ENCODE data around the gene ZSWIM1.

The ZSWIM1 gene

GRCh38 chr20:45917790-45918141 lies 36.7 kb downstream of the ZSWIM1 start:
- TF ChIP-seq CTCF (IDR thresholded peaks at IDR 0.05; ENCODE audit: poor library complexity, severe bottlenecking), result no peak
- Histone ChIP-seq H3K4me3 (ENCODE audit: severe bottlenecking) (no peak overlapping the region), H3K27me3 (ENCODE audit: insufficient read depth, poor library complexity, severe bottlenecking) (no peaks in the 10 kb centered on the region), H3K27ac (ENCODE audit: poor library complexity, severe bottlenecking) (no peak overlapping the region), H3K4me1 (ENCODE audit: insufficient read depth, poor library complexity, severe bottlenecking) (no peaks in the 10 kb centered on the region), H3K36me3 (ENCODE audit: low read depth) (no peaks in the 10 kb centered on the region), H3K9me3 (ENCODE audit: severe bottlenecking) (no peaks in the 10 kb centered on the region)
- no peak for ATAC-seq (ENCODE audit: low read depth)
- DNase-seq (ENCODE audit: low spot score), result no peak

GRCh38 chr20:45918182-45918737 lies 37.2 kb downstream of the ZSWIM1 start:
- Histone ChIP-seq H3K27ac (ENCODE audit: poor library complexity, severe bottlenecking) (no peak overlapping the region), H3K9me3 (ENCODE audit: severe bottlenecking) (no peaks in the 10 kb centered on the region), H3K27me3 (ENCODE audit: insufficient read depth, poor library complexity, severe bottlenecking) (no peaks in the 10 kb centered on the region), H3K36me3 (ENCODE audit: low read depth) (no peaks in the 10 kb centered on the region), H3K4me1 (ENCODE audit: insufficient read depth, poor library complexity, severe bottlenecking) (no peaks in the 10 kb centered on the region), H3K4me3 (ENCODE audit: severe bottlenecking) (no peak overlapping the region)
- ATAC-seq (ENCODE audit: low read depth) (no peak), DNase-seq (ENCODE audit: low spot score) (no peak)
- TF ChIP-seq CTCF (IDR thresholded peaks at IDR 0.05; ENCODE audit: poor library complexity, severe bottlenecking), result no peak

GRCh38 chr20:45918779-45919537 lies 37.9 kb downstream of the ZSWIM1 start:
- Histone ChIP-seq H3K27ac (ENCODE audit: poor library complexity, severe bottlenecking) (no peak overlapping the region), H3K36me3 (ENCODE audit: low read depth) (no peaks in the 10 kb centered on the region), H3K4me1 (ENCODE audit: insufficient read depth, poor library complexity, severe bottlenecking) (no peaks in the 10 kb centered on the region), H3K27me3 (ENCODE audit: insufficient read depth, poor library complexity, severe bottlenecking) (no peaks in the 10 kb centered on the region), H3K9me3 (ENCODE audit: severe bottlenecking) (no peaks in the 10 kb centered on the region), H3K4me3 (ENCODE audit: severe bottlenecking) (no peak overlapping the region)
- DNase-seq (ENCODE audit: low spot score) (no peak), ATAC-seq (ENCODE audit: low read depth) (no peak)
- no peak for TF ChIP-seq CTCF (IDR thresholded peaks at IDR 0.05; ENCODE audit: poor library complexity, severe bottlenecking)

- no peaks in the 10 kb centered on the region for H3K36me3 ChIP-seq (ENCODE audit: low read depth)
- TF ChIP-seq CTCF (IDR thresholded peaks at IDR 0.05; ENCODE audit: poor library complexity, severe bottlenecking), result no peak
- ATAC-seq (ENCODE audit: low read depth) (no peak), DNase-seq (ENCODE audit: low spot score) (no peak)
- H3K4me1 ChIP-seq (ENCODE audit: insufficient read depth, poor library complexity, severe bottlenecking), result no peaks in the 10 kb centered on the region
- H3K4me3 ChIP-seq (ENCODE audit: severe bottlenecking), result no peak overlapping the region
- H3K9me3 ChIP-seq (ENCODE audit: severe bottlenecking), result no peaks in the 10 kb centered on the region
- H3K27me3 ChIP-seq (ENCODE audit: insufficient read depth, poor library complexity, severe bottlenecking), result no peaks in the 10 kb centered on the region
- no peak overlapping the region for H3K27ac ChIP-seq (ENCODE audit: poor library complexity, severe bottlenecking)
These were observed 38.7 kb downstream of the ZSWIM1 start for GRCh38 chr20:45919542-45920399.
